Upper lobe of left lung (tissue), 6 donors: ENCODE results near the gene B3GALT5. TPM values are rescaled to one million over a fixed set of nuclear protein-coding genes. Genes with fewer than 3 reads are reported as not detected.

Experiments used
- ATAC-seq, 2 donors: fragments of 200-7000 bp; cut with Tn5 transposase; one replicate each; pipeline ENCODE4 v1.9.1; 2022; ENCODE audit warnings: mild to moderate bottlenecking in 2 of 2, moderate library complexity in 2 of 2; ENCODE audit not compliant: low FRiP score in 2 of 2
- DNase-seq, 2 donors: peaks; one replicate each; pipeline ENCODE4 v3.0.0-alpha.2; 2019 to 2020
- H3K27ac ChIP-seq, 4 donors: fragments of 200-600 bp; sonication (generic); one replicate each; pipeline ENCODE4 v1.5.1; 2016 to 2019
- H3K27me3 ChIP-seq, 4 donors: fragments of 200-600 bp; sonication (generic); one replicate each; pipeline ENCODE4 v1.5.1; 2017 to 2019
- H3K36me3 ChIP-seq, 4 donors: fragments of 200-600 bp; sonication (generic); one replicate each; pipeline ENCODE4 v1.5.1; 2016 to 2019
- H3K4me1 ChIP-seq, 4 donors: fragments of 200-600 bp; sonication (generic); one replicate each; pipeline ENCODE4 v1.5.1; 2018 to 2019
- H3K4me3 ChIP-seq, 4 donors: fragments of 200-600 bp; sonication (generic); one replicate each; pipeline ENCODE4 v1.5.1; 2017 to 2019; ENCODE audit warnings: mild to moderate bottlenecking in 2 of 4, moderate library complexity in 1 of 4
- H3K9me3 ChIP-seq, 4 donors: fragments of 200-600 bp; sonication (generic); one replicate each; pipeline ENCODE4 v1.5.1; 2018 to 2019
- CTCF ChIP-seq, 6 experiments: fragments of 450-650 bp in 4 of 6; fragments of 200-600 bp in 2 of 6; sonication (generic) in 2 of 6; IDR thresholded peaks; one replicate each; pipeline ENCODE4 v1.5.1; 2016 to 2019; ENCODE audit warnings: antibody characterized with exemption in 6 of 6
- EP300 ChIP-seq, 4 donors: sonication (generic); formaldehyde crosslinking; IDR thresholded peaks; one replicate each; pipeline ENCODE4 v1.5.1; 2017; ENCODE audit warnings: antibody characterized with exemption in 4 of 4, control low read depth in 2 of 4
- POLR2A ChIP-seq, 4 donors: fragments of 450-650 bp; IDR thresholded peaks; one replicate each; pipeline ENCODE4 v1.5.1; 2016 to 2017; ENCODE audit warnings: antibody characterized with exemption in 4 of 4, mild to moderate bottlenecking in 2 of 4
- POLR2AphosphoS5 ChIP-seq, 2 donors: sonication (generic); formaldehyde crosslinking; IDR thresholded peaks; one replicate each; pipeline ENCODE4 v1.5.1; 2017; ENCODE audit warnings: antibody characterized with exemption in 2 of 2
- WGBS, 2 donors: methylation state at CpG; one replicate each; pipeline ENCODE4 v1.1.5; 2017 to 2018; 5-methylcytosine and 5-hydroxymethylcytosine counted together
- total RNA-seq, 6 donors: library from RNA; depleted of rRNA in 4 of 6; stranded (reverse); fragments of >200 nt in 4 of 6; gene quantifications; one replicate each; pipeline versions ENCODE4 v1.1.0 to v1.2.1, GENCODE V29; 2016 to 2021
- donor health status: DM: no; HTN: no; CAD: no; lungs with moderate emphysema.
- donor health status: DM: no; HTN: yes; CAD: no; lungs with severe emphysema.

B3GALT5 gene
- total RNA-seq, 6 donors from 2014 or later = under 0.01 to 0.71 (median 0.09) TPM; not detected in 1

- Histone ChIP-seq H3K36me3 (no peaks in the 10 kb centered on the region), H3K27me3 (no peaks in the 10 kb centered on the region), H3K27ac (no peak overlapping the region), H3K4me3 (no peak overlapping the region), H3K4me1 (no peaks in the 10 kb centered on the region), H3K9me3 (no peaks in the 10 kb centered on the region)
- no peak for TF ChIP-seq EP300 (IDR thresholded peaks at IDR 0.05)
- no peak for TF ChIP-seq CTCF (IDR thresholded peaks at IDR 0.05)
- no peak for TF ChIP-seq POLR2AphosphoS5 (IDR thresholded peaks at IDR 0.05)
- no peak for TF ChIP-seq POLR2A (IDR thresholded peaks at IDR 0.05)
- ATAC-seq (no peak), DNase-seq (no peak)
- WGBS, 2 donors = 69 to 74% methylated on average over 8 of the region's 8 CpGs
These were observed 57.4 kb downstream of the B3GALT5 start for GRCh38 chr21:39669976-39670661.

- Histone ChIP-seq H3K27ac (no peak overlapping the region), H3K4me1 (peaks cover 0 to under 1% (median 0%) of the 10 kb centered on the region in 4 donors), H3K36me3 (no peaks in the 10 kb centered on the region), H3K9me3 (no peaks in the 10 kb centered on the region), H3K4me3 (no peak overlapping the region), H3K27me3 (no peaks in the 10 kb centered on the region)
- WGBS, 2 donors = 38 to 68% methylated on average over 2 of the region's 2 CpGs
- ATAC-seq (no peak), DNase-seq (no peak)
- TF ChIP-seq CTCF (IDR thresholded peaks at IDR 0.05) (no peak), POLR2A (IDR thresholded peaks at IDR 0.05) (no peak), POLR2AphosphoS5 (IDR thresholded peaks at IDR 0.05) (no peak), EP300 (IDR thresholded peaks at IDR 0.05) (no peak)
These were observed 58.0 kb downstream of the B3GALT5 start for GRCh38 chr21:39670701-39671100.

- TF ChIP-seq EP300 (IDR thresholded peaks at IDR 0.05) (no peak), CTCF (IDR thresholded peaks at IDR 0.05) (no peak), POLR2A (IDR thresholded peaks at IDR 0.05) (no peak), POLR2AphosphoS5 (IDR thresholded peaks at IDR 0.05) (no peak)
- Histone ChIP-seq H3K4me1 (peaks cover 0 to 2% (median 1%) of the 10 kb centered on the region in 4 donors), H3K36me3 (no peaks in the 10 kb centered on the region), H3K4me3 (no peak overlapping the region), H3K27ac (no peak overlapping the region), H3K27me3 (no peaks in the 10 kb centered on the region), H3K9me3 (no peaks in the 10 kb centered on the region)
- DNase-seq (no peak), ATAC-seq (no peak)
- 89 to 92% methylated on average over 8 of the region's 8 CpGs for WGBS, 2 donors
These were observed 59.2 kb downstream of the B3GALT5 start for GRCh38 chr21:39671986-39672385.

GRCh38 chr21:39673163-39673562 lies 60.4 kb downstream of the B3GALT5 start:
- TF ChIP-seq EP300 (IDR thresholded peaks at IDR 0.05) = no peak
- TF ChIP-seq CTCF (IDR thresholded peaks at IDR 0.05) = no peak
- no peak for TF ChIP-seq POLR2AphosphoS5 (IDR thresholded peaks at IDR 0.05)
- TF ChIP-seq POLR2A (IDR thresholded peaks at IDR 0.05) = no peak
- no peak for ATAC-seq
- no peak overlapping the region for H3K27ac ChIP-seq
- no peaks in the 10 kb centered on the region for H3K9me3 ChIP-seq
- 92 to 95% methylated on average over 7 to 9 of the region's 9 CpGs for WGBS, 2 donors
- peaks cover 0 to 2% (median 1%) of the 10 kb centered on the region in 4 donors for H3K4me1 ChIP-seq
- DNase-seq = no peak
- no peaks in the 10 kb centered on the region for H3K27me3 ChIP-seq
- H3K36me3 ChIP-seq = no peaks in the 10 kb centered on the region
- no peak overlapping the region for H3K4me3 ChIP-seq

- DNase-seq = no peak
- 89 to 90% methylated on average over 11 of the region's 11 CpGs for WGBS, 2 donors
- Histone ChIP-seq H3K4me3 (no peak overlapping the region), H3K27ac (no peak overlapping the region), H3K36me3 (no peaks in the 10 kb centered on the region), H3K9me3 (no peaks in the 10 kb centered on the region), H3K27me3 (no peaks in the 10 kb centered on the region), H3K4me1 (peaks cover 0 to 2% (median 1%) of the 10 kb centered on the region in 4 donors)
- no peak for TF ChIP-seq POLR2AphosphoS5 (IDR thresholded peaks at IDR 0.05)
- TF ChIP-seq CTCF (IDR thresholded peaks at IDR 0.05) = no peak
- TF ChIP-seq EP300 (IDR thresholded peaks at IDR 0.05) = no peak
- no peak for TF ChIP-seq POLR2A (IDR thresholded peaks at IDR 0.05)
- no peak for ATAC-seq
These were observed 61.0 kb downstream of the B3GALT5 start for GRCh38 chr21:39673736-39674135.
